Measurements from ENCODE around the gene CNKSR2.
"Not testable (repeated sequence)": the region's sequence is repeated elsewhere in the genome, so short reads cannot be mapped to it uniquely, and the experiment has no call there.

Gene CNKSR2

GRCh38 chrX:21457718-21458117 is 83.5 kb downstream of the CNKSR2 start:
- DNase-seq = no peak

GRCh38 chrX:21469071-21469470 is 94.9 kb downstream of the CNKSR2 start:
- DNase-seq = no peak

- no peak for DNase-seq
Observed at GRCh38 chrX:21476909-21477308, 102.7 kb downstream of the CNKSR2 start.

- peak; percentile 48 for DNase-seq
Observed at GRCh38 chrX:21479695-21480270, 105.6 kb downstream of the CNKSR2 start.

- no peak for DNase-seq
Observed at GRCh38 chrX:21481761-21482160, 107.5 kb downstream of the CNKSR2 start.

- not testable (repeated sequence) for DNase-seq
Observed at GRCh38 chrX:21484051-21484450, 109.8 kb downstream of the CNKSR2 start.

- no peak for DNase-seq
Observed at GRCh38 chrX:21487832-21488231, 113.6 kb downstream of the CNKSR2 start.

- DNase-seq = no peak
Observed at GRCh38 chrX:21490341-21490740, 116.1 kb downstream of the CNKSR2 start.

- DNase-seq = no peak
Observed at GRCh38 chrX:21493226-21493830, 119.1 kb downstream of the CNKSR2 start.

GRCh38 chrX:21503593-21503992 is 129.4 kb downstream of the CNKSR2 start:
- no peak for DNase-seq

- no peak for DNase-seq
Observed at GRCh38 chrX:21509912-21510311, 135.7 kb downstream of the CNKSR2 start.

- DNase-seq = no peak
Observed at GRCh38 chrX:21524008-21524407, 149.8 kb downstream of the CNKSR2 start.

GRCh38 chrX:21528076-21528475 is 153.9 kb downstream of the CNKSR2 start:
- DNase-seq = no peak

- DNase-seq = no peak
Observed at GRCh38 chrX:21529771-21530170, 155.6 kb downstream of the CNKSR2 start.

- not testable (repeated sequence) for DNase-seq
Observed at GRCh38 chrX:21544642-21545041, 170.4 kb downstream of the CNKSR2 start.

GRCh38 chrX:21559417-21559816 is 185.2 kb downstream of the CNKSR2 start:
- DNase-seq = no peak

- DNase-seq = no peak
Observed at GRCh38 chrX:21565025-21565424, 190.8 kb downstream of the CNKSR2 start.

- DNase-seq = no peak
Observed at GRCh38 chrX:21574793-21575192, 200.6 kb downstream of the CNKSR2 start.

- no peak for DNase-seq
Observed at GRCh38 chrX:21581479-21581878, 207.3 kb downstream of the CNKSR2 start.

- DNase-seq = no peak
Observed at GRCh38 chrX:21586001-21586400, 211.8 kb downstream of the CNKSR2 start.

- DNase-seq = no peak
Observed at GRCh38 chrX:21590012-21590776, 216.0 kb downstream of the CNKSR2 start.

GRCh38 chrX:21606002-21606401 is 231.8 kb downstream of the CNKSR2 start:
- no peak for DNase-seq

GRCh38 chrX:21610168-21610567 is 235.9 kb downstream of the CNKSR2 start:
- no peak for DNase-seq

- no peak for DNase-seq
Observed at GRCh38 chrX:21612154-21612553, 237.9 kb downstream of the CNKSR2 start.

Data from activated CD4-positive, alpha-beta T cell treated with anti-CD3 and anti-CD28 coated beads, Interleukin-2, amount 50 U/mL, for 16 hours (primary cell).